ENCODE data around the gene ACTR8.

ACTR8 gene

GRCh38 chr3:53834429-53835095 is 47.4 kb downstream of the ACTR8 start:
- no peak for FAIRE-seq

DNA sequence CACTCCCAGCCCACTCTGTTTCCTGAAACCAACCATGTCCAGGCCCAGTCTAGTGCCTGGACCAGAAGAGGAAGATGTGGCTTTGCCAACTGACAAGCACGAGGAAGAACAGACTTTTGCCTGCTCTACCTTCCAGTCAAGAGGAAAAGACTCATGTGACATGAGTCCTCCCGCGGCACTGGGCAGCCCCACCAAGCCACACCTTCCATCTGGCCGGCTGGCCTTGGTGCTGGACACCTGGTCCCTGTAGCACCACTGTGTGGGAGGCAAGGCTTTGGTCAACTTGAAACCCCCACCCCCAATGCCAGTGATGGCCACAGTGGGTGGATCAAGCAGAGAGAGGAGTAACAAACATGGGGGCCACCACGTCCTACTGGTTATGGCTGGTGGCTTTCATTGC is 48.3 kb downstream of the ACTR8 start:
- FAIRE-seq: no peak

GRCh38 chr3:53833053-53833645 is 48.8 kb downstream of the ACTR8 start:
- FAIRE-seq: no peak

GRCh38 chr3:53830944-53831343 is 51.0 kb downstream of the ACTR8 start:
- no peak for FAIRE-seq

GRCh38 chr3:53829605-53830004 is 52.3 kb downstream of the ACTR8 start:
- no peak for FAIRE-seq

- FAIRE-seq: no peak
These were observed 53.4 kb downstream of the ACTR8 start for GRCh38 chr3:53828581-53828980.

DNA sequence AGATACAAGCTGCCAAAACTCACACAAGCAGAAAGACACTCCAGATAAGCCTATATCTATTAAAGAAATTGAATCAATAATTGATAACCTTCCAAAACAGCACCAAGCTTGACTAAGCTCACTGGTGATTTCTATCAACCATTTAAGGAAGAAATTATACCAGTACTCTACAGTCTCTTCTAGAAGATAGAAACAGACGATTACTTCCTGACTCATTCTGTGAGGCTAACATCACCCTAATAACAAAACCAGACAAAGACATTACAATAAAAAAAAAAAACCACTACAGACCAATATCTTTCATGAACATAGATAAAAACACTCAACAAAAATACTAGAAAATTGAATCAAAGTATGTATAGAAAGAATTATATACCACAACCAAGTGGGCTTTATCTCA is 55.9 kb downstream of the ACTR8 start:
- no peak for FAIRE-seq

DNA sequence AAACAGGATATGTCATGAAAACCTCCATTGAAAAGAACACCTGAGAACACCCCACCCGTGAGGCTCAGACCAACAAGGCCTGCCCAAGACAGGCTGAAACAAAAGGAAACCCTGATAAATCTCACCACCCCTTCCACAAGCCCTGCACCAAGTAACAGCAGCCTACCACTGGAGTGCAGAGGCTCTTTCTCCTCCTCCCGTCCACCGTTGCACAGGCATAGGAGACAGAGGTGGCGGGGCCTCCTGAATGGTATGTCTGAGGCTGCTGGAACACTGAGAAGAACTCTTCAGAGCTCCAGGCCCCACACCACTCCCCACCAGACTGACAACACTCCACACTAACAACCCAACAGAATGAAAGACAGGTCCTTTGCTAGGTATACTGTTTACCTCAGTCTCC is 57.2 kb downstream of the ACTR8 start:
- no peak for FAIRE-seq

DNA sequence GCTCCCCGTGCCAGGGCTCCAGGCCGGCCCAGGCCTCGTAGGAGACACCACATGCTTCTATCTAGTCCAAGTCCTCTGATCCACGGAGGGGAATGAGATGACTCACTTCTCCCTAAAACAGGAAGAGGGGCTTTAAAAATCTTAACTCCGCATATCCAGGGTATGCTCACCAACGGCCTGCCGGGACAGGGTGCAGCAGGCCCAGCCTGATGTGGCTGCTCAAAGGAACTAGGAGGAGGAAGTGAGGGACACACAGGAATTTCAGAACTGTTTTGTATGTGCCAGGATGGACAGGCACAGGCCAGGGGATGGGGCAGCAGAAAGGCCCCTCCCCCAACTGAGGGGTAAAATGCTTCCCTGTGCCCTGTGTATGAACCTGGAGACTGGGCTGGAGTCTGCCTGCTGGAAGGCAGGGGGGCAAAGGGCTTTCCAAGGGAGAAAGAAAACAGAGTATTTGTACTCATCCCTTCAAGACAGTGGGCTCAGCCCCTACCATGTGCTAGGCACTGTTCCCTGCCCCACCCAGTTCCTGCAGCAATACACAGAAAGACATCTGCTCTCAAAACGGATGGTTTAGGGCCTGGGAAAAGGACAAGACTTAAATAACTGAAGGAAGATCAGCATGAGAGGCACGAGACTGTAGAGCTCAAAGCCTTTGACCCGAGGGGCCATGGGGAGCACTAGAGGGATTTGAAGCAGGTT is 57.8 kb downstream of the ACTR8 start:
- no peak for FAIRE-seq

DNA sequence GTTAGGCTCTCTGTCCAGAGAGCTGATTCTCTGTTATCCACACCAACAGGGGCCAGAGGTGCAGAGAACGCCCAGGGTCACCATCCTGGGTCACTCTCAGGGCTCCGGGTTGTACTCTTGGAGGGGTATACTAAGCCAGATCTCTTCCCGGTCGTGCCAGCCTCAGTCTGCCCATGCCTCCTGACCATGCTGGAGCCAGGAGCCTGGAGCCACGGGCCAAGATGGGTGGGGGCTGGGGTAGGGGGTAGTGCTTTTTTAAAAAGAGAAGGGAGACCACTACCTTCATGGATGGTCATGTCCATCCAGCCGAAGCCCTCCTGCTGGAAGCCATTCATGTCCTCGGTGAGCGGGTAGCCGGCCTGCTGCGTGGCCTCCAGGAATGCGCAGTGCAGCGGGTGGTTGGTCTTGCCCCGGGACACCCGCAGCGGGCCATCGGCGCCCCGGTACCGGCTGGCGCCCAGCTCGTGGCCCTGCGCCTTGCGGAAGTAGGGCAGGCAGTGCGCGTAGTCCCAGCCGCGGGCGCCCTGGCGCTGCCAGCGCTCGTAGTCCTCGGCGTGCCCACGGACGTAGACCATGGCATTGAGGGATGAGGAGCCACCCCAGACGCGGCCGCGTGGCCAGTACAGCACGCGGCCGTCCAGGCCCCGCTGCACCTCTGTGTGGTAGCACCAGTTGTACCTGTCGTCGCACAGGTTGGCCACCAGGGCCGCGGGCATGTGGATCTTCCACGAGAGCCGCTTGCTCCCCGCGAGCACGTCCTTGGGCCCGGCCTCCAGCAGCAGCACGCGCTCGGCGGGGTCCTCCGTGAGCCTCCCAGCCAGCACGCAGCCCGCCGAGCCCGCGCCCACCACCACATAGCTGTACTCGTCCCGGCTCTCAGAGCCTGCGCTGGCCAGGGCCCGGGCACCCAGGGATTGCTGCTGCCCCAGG is 58.7 kb downstream of the ACTR8 start:
- FAIRE-seq: no peak

DNA sequence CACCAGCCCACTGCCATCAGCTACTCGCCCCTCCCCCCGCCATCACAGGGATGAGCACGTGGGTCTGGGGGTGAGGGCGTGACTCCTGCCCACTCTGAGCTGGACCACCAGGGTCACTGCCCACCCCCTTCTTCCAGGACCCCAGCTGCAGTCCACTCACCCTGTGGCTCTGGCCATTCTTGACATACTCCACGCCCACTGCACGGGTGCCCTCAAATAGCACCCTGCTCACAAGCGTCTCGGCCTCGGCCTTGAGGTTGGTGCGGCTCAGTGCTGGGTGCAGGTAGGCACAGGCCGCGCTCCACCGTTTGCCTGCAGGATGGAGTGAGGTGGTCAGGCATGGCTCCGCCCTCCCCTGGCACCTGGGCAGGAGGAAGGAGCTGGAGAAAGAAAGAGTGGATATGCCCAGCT is 59.6 kb downstream of the ACTR8 start:
- no peak for FAIRE-seq

GRCh38 chr3:53821631-53822121 is 60.3 kb downstream of the ACTR8 start:
- no peak for FAIRE-seq

GRCh38 chr3:53820756-53821580 is 61.0 kb downstream of the ACTR8 start:
- FAIRE-seq: no peak

- FAIRE-seq: no peak
These were observed 61.9 kb downstream of the ACTR8 start for GRCh38 chr3:53820084-53820483.

DNA sequence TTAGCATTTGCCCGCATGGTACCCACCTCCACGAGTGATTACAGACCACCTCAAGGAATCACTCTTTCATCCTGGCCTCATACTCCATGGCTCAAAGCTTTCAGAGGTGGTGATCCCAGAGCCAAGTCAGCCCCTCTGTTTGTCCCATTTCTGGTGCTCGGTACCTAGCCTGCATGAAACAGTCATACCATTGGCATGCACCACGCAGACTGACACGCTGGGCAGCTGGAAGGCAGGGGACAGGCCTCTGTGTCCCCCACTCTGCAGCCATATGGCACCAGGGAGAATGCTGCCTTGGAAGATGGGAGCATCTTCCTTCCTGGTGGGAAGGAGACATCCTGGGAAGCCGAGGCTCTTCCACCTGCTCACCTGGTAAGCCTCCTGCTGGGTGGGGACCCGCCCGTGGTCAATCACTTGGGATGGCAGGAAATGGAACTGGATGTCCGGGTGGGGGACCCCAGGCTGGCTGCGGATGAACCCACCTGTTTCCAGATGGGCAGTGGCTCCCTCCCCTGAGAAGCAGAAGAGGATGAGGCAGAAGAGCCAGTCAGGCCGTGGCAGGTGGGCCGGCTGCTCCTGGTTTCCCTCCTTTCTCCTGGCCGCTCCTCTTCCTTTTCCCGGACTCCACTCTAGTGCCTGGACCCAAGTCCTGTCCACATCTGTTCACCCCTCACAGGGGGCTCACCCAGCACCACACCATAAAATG is 62.6 kb downstream of the ACTR8 start:
- FAIRE-seq: no peak

GRCh38 chr3:53818221-53819162 is 63.5 kb downstream of the ACTR8 start:
- no peak for FAIRE-seq

DNA sequence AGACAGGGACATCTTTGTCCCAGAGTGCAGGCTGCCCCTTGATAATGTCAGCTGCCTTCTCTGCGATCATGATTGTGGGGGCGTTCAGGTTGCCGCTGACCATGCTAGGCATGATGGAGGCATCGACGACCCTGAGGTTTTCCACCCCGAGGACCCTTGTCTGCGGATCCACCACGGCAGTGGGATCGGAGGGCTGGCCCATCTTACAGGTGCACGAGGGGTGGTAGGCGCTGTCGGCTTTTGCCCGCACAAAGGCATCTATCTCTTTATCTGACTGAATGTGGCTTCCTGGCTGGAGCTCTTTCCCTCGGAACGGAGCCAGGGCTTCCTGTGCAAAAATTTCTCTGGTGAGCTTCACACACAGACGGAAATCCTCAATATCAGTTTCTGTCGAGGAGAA is 64.1 kb downstream of the ACTR8 start:
- no peak for FAIRE-seq

- no peak for FAIRE-seq
These were observed 64.7 kb downstream of the ACTR8 start for GRCh38 chr3:53817211-53817610.

Measured in colon (tissue), 2 donors.